Fibroblast of the conjunctiva (primary cell): Measurements from ENCODE around the gene IL17B.

Experiments
- DNase-seq: peaks from one replicate; pipeline ENCODE4 v3.0.0-alpha.2; 2010; ENCODE audit warnings: low read depth

The IL17B gene, protein sequence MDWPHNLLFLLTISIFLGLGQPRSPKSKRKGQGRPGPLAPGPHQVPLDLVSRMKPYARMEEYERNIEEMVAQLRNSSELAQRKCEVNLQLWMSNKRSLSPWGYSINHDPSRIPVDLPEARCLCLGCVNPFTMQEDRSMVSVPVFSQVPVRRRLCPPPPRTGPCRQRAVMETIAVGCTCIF

DNA sequence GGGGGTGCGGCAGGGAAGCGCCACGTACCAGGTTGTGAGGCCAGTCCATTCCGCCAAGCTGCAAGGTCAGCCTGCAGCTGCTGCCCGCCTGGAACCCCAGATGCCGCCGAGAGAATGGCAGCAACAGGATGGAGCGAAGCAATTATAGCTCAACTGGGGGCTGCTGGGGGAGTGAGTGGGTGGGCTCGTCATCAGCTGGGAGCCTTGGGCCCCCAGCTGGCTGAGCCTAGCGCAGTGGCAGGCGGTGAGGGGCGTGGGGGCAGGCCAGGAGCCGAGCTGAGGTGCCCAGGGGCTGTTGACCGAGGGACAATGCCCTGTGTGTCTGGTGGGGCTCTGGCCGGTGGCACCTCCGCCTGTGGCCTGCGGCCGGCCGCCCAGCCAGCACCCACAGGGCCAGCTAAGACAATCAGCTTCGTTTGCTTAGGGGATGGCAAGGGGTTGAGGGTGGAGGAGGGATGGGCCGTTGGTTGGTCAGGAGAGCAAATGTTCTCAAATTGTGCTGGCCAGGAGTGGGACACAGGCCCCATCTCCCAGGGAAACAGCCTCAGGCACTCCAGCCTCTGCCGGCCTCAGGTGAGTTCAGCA, at the start of gene IL17B:
Gene IL17B (minus strand): TSS at position 116 of the 585 bp plus-strand sequence. CDS start 67 bp downstream, at position 49.
- DNase-seq, result no peak

DNA sequence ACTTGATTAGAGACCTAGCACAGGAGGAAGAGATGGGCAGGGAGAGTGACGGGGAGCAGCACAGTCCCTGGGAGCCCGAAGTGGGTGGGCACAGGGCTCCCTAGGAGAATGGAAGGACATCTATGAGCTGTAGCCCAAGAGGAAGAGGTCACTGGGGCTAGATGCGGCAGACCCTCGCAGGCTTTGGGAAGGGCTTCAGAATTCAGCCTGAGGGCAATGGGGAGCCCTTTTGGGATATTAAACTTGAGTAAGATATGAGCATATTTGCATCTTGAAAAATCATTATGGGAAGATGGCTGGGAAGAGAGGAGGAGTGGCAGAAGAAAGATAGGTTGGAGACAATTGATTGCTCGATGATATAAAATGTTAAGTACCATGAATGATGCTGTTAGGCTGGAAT, 48.9 kb upstream of the IL17B start:
- no peak for DNase-seq

DNA sequence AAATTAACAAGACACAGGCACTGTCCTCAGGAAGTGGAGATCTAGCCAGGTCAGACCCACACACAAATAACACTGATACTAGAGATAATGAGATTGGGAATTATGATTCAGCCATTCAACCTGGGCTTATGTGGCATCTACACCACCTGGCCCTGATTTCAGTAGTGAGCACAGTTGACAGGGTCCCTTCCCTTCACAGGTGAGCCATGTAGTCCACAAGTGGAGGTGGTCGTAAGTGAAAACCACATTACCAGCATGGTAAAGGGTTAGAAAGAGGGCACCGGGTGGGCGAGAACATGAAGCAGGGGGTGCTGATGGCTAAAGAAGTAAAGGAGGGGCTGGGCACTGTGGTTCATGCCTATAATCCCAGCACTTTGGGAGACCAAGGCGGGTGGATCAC, 48.3 kb upstream of the IL17B start:
- no peak for DNase-seq

DNA sequence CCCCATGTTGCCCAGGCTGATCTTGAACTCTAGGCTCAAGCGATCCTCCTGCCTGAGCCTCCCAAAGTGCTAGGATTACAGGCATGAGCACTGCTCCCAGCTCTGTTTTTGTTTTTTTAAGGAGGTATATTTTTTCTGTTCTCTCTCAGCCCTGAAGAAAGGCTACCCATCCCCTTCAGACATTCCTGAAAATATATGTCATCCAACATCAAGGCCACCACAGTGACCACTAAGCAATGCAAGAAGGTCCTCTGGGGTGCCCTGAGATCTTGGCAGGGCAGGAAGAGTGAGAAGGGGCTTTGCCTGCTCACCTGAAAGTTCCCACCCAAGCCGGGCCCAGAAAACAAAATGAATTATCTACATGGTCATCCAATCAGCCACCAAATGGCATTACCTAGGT, 47.8 kb upstream of the IL17B start:
- no peak for DNase-seq

DNA sequence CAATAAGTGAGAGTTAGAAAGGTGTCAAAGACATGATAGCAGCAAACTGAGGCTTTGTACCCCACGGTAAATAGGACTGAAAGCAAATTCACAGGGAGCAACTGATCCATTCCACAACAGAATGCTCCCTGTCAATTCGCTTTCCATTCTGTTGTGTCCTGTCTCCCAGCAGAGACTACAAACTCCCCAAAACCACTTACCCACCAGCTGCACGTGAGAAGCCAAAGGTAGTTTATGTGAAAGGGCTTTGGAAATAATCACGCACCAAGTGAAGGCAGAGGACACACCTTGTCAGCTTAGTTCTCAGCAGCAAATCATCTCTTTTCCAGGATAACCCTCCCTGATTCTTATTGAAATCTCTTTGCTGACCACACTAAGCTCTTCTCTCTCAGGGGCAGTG, 46.6 kb upstream of the IL17B start:
- DNase-seq, result no peak

DNA sequence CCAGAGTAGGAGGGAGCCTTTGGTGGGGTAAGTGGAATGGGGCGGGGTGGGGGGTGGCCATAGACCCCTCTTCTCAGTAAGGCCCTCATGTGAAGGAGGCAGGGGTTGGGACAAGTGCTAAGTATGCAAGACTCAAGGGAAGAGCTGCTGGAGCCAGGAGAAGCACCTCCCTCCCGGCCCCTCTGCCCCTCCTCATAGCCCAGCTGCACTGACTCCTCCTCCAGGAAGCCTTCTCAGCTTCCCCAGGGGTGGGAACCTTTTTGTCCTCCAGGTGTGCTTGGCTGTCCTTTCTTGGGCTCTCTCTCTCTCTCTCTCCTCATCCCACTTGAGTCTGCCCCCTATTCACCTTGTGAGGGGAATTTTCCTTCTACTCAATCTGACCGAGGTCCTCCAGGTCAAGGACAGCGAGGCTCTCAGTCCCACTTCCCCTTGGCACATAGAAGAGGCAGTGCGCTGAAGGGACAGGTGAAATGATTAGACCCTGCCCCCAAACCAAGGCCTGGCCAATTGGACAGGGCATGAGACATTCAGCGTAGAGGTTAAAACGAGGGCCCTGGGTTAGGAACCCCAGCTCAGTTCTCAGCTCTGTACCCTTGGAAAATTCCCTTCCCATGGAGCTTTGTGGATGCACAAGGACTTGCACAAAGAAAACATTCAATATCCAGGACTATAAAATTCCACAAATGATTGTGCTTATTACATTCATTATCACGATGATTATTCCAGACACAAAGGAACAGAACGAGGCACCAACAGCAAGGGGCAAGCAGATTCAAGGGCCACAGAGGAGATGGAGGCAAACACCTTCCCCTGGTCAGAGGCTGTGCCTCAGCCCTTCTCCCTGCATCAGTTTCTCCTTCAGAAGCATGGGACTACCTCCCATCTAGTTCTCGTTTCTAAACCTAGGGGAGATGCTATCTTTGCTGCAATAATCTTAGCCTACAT, 45.6 kb upstream of the IL17B start:
- DNase-seq, result no peak

DNA sequence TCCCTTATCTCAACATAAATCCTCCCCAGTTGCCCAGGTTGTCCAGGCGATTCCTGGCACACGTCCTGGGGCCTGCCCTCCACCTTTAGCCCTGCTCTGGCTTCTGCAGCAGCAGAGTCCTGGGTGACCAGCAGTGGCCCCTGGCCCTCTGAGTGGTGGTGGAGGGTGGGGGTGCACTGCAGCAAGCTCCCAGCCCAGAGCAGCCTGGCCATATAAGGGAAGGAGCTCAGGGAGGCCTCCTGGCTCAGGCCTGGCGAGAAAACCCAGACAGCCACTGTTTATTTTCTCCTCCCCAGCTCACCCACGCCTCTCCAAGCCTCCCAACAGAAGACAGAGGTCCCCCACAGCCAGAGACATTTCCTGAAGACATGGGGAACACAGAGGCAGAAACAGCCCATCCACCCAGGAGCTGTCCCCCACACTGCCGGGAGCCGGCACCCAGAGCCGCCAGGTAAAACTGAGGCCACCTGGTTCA, 44.7 kb upstream of the IL17B start:
- no peak for DNase-seq

DNA sequence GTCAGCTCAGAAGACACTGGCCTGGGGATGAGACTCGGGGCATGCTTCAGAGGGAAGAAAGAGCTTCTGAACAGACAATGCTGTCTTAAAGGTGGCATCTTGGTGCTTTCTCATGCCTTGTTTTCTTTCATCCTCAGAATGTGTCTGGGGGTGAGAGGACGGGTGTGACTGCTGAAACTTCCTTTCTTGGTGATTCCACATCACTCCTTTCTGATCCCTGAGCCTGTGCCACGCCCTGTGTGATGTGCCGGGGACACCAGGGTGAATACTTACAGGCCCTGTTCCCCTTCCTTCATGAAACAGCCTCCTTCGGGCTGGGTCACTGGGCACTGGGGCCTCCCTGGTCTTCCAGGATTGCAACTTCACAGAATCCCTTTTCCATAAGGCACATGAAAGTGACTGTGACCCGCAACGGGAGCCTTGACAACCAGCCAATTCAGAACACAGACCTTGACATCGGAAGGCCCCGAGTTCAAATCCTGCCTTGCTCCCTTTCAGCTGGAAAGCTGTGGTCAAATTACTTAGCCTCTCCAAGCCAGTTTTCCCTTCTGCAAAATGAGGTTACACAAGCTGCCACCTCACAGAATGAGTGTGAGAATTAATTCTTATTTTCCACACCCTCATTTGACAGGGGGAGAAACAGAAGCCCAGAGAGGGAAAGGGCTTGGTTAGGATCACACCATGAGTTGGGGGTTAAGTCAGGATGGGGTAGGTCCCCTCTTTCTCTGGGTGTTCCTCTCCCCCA, 44.1 kb upstream of the IL17B start:
- no peak for DNase-seq

DNA sequence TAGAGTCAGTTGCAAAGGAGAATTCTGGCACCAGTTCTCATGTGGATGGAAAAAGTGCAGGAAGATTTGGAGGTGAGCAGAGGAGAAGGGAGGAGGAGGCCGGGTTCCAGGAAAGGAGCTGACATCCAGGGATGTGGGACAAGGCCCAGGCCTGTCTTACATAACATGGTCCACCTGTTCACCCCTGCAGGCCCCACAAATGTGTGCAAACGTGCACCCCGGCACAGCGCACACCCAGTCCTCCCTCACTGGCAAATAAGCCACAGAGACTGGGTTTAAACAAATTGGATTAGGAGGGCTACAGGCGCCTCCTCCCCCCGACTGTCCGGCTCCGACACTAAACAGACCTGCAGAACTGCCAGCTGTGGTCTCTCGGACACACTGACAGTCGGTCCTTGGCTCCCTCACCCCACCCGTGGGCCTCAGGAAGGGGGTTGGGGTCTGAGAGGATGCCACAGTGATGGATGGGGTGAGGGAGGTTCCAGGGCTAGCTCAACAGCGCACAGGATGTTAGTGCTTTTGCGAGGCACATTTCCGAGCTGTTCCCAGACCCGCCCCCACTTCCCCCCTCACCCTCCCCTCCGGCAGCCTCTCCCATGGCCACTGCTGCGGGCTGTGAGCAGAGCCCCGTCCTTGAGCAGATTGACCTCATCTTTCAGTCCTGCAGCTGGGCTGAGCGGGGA, 43.4 kb upstream of the IL17B start:
- no peak for DNase-seq

DNA sequence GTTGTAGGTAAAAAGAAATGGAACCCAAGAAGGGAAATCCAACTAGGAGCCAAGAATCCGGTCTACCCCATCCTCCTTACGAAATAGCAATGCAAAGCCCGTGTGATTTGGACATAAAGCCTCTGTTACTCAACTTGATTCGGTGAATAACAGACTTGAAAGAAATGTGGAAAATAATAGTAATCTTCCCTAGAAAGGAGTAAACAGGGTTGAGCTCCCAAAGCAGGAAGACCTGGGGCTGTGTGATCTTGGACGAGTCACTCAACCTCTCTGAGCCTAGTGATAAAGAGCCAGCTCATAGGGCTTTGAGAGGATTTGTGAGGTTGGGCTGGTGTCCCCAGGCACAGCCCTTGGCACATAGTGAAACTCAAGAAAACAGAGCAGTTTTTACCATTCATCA, 42.7 kb upstream of the IL17B start:
- no peak for DNase-seq

DNA sequence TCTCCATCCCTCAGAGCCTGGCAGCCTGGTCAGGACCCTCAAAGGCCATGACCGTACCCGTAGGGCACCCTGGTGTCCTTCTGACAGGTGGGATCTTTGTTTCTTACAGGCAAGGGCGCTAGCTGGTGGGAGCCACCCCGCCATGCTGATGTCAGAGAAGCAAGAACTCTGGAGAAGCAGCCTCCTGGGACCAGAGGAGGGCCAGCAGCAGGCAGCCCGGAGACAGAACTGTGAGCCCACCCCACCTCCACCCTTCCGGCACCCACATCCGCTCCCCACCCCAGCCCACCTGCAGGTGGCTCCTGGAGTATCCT, 42.2 kb upstream of the IL17B start:
- no peak for DNase-seq

DNA sequence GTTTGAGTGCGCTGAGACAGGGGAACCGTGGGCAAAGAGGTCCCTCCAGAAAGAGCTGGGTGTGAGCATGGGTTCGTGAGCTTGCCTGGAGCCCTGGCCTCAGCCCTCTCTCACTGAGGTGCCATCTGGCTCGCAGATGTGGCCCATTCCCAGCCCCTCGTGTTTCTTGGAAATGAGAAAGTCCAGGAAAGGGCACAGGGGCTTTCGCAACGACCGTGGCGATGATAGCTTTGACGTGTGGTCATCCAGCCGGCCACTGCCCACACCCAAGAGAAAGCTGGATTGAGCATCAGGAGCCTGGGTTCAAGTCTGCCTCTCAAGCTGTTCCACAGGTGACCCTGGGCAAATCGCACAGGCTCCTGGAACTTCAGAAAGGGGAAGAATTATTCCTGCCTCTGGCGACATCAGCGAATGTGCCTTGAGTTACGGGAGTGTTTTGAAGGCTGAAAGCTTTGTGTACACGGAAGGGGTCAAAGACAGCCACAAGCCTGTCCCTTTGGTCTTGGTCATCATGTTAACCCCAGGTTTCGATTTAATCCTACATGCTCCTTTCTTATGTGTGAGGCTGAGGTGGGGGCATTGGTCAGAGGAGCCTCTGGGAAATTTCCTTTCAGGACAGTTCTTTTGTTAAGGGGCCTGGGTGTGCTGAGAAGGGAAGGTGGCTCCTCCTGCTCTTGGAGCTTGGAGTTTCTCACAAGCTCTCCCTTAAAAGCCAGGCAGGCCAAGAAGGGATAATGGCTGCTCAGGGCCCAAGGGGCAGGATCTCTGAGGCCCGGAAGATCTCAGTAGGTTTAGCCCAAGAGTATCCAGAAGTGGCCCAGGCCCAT, 41.7 kb upstream of the IL17B start:
- DNase-seq, result peak; percentile 61

DNA sequence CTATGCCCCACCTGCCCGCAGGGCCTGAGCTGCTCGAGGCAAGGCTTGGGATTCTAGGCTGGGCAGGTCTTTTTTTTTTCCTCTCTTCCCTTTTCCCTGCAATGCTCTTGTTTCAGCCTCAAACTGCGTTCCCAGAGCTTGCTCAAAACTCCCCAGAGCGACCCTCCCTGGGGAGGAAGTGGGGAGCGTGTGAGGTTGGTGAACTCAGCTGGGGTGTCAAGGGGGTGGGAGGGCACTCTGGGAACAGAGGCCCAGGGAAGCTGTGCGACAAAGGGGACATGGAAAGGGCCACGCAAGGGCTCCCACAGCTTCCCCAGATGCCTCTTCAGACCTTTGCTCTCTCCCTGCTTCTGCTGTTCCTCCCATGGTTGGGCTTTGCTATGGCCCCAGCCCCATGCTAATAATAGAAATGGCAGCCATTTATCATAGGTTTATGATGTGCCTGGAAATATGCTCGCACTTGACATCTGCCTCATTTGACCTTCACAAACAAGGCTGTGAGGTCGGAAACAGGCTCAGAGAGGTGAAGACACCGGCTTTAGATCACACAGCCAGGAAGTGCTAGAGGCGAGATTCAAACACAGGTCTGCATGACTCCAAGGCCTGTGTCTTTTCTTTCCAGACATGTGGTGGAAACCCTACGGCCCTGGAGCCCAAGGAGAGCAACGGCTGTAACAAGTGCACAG, 40.9 kb upstream of the IL17B start:
- DNase-seq, result no peak

DNA sequence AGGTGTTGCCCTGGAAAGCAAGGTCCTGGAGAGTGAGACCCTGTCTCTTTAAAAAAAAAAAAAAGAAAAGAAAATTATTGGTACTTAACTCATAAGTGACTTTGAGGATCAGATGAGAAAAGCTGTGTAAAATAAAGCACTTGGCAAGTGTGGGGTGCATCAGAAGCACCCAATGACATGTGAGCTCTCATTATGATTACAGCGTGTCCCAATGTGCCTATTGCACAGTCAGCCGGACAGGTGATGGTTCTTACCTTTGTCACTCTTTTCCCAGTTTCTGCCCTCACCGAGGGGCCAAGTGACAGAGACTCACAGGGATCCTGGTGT, 40.4 kb upstream of the IL17B start:
- DNase-seq, result no peak

DNA sequence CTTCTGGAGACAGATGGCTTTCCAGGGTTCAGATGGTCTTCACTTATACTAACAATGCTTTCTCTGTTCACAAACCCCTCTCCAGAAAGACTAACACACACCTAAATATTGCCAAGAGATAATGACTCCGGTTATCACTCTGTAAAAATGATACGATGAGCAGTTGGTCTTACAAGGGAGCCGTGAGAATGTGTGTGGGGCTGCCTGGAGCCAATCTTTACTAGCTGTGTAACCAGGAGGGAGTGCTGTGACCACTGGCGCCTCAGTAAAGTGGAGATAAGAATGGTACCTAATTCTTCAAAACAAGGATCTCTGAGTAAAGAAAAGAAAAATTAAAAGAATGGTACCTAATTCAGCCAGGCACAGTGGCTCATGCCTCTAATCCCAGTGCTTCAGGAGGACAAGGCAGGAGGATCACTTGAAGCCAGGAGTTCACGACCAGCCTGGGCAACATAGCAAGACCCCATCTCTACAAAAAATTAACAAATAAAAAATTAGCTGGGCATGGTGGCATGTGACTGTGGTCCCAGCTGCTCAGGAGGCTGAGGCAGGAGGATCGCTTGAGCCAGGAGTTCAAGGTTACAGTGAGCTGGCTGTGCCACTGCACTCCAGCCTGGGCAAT, 39.9 kb upstream of the IL17B start:
- DNase-seq, result no peak

DNA sequence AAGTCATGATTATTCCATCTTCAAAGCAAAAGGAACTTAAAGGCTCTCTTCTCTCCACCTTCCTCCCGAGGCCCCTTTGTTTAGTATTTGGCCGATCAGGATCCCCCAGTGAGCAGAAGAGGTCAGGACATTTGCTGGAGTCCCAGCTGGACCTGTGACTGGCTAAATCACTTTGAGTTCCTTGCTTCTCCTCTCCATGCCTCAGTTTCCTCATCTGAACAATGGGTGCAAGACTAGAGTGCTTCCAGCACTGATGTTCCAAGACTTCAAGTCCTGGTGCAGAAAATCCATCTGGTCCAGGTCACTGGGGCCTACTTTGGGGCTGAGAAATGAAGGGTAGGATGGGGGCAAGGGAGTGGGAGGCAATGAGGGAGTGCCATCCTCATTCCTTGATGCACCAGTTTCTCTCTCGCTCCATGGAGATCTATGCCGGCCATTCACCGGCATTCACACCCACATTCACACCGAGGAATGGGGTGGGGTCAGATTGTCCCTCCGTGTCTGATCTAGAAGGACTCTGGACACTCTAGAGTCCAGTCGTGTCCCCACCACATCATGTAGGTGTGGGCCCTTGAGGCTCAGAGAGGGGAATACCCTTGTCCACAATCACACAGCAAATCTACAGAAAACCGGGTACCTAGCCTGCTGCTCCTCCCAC, 38.7 kb upstream of the IL17B start:
- DNase-seq, result no peak

DNA sequence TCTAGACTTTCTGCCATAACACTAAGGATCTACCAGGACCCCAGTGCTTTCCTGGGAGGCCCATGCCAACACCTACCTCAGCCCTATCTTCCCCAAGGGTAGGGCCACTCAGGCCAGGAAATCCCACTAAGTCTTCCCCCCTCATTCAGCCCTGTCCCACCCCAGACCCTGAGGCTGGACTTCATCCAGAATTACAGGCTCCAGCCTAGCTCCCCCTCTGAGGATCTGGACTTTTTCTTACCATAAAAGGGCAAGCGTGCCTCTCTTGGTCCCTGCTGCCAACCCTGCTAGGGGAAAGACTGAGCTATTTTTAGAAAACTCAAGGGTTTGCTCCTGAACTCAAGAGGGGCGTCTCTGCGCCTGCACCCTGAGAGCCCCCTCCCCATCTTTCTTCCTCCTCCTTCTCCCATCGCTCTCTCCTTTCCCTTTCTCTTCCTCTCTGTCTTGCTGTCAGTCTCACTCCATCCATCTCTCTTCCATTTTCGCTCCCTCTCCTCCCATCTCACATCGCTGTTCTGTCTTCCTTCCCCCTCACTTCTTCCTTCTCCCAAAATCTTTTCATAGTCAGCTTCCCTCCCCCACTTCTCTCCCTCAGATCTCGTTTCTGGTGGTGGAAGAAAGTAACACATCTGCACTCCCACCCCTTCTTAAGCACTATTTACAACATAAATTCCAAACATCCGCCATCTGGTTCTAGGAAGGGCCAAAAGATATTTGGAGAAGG, 38.1 kb upstream of the IL17B start:
- no peak for DNase-seq

DNA sequence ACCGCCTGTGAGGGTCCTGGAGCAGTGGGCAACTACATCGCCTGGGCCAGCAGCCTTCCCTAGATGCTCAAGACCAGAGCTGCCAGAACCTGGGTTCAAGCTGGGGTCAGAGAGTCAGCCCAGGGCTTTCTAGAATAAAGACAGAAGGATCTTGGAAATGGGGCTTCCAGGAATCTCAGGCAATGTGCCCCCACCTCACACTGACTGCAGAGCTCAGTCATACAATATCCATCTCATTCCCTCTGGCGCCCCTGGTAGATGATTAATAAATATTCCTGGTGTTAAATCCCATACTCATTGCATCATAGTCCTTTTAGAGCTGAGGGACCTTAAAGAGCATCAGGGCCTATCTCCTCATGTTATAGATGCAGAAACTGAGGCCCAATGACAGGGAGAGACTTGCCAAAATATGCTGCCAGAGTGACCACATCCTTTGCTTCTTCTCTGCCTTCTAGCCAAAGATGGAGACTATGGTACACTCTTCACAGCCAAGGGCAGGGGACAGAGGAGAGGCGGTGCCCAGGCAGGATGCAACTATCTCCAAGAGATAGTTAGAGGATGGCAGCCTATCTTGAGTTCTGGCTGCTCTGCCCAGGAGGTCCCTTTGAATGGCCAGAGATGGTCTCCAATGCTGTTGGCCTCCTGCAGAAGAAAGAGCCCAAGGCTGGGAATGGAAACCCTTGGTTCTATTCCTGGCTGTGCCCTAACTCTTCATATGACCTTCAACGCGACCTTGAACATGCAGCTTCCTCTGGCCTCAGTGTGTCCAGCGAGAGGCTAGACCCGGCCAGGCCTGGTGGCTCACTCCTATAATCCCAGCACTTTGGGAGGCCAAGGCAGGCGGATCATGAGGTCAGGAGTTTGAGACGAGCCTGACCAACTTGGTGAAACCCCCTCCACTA, 36.2 kb upstream of the IL17B start:
- DNase-seq, result no peak
